SU-DHL-6 (cell line): ENCODE data around the gene IRX5.

Source experiments
- H2AFZ ChIP-seq: fragments of 200-600 bp; sonication (generic); 2 replicates; pipeline ENCODE4 v1.6.1; 2014; ENCODE audit warnings: low read depth, mild to moderate bottlenecking, moderate library complexity, mixed read lengths, antibody characterized with exemption, low read length; ENCODE audit not compliant: severe bottlenecking
- H3F3A ChIP-seq: fragments of 200-600 bp; shearing (Covaris generic); 2 replicates; pipeline ENCODE4 v1.6.0; 2016; ENCODE audit warnings: antibody characterized with exemption, mild to moderate bottlenecking; ENCODE audit not compliant: insufficient read depth
- H3K27ac ChIP-seq: fragments of 200-600 bp; sonication (generic); 2 replicates; pipeline ENCODE4 v1.5.1; 2016; ENCODE audit warnings: low read depth, mild to moderate bottlenecking, low read length, moderate library complexity, mixed read lengths
- H3K27me3 ChIP-seq: fragments of 200-600 bp; sonication (generic), shearing (Covaris generic); 2 replicates; pipeline ENCODE4 v1.6.0; 2014; ENCODE audit warnings: mild to moderate bottlenecking, low read length
- H3K36me3 ChIP-seq: fragments of 200-600 bp; sonication (generic); 2 replicates; pipeline ENCODE4 v1.6.1; 2014; ENCODE audit warnings: mild to moderate bottlenecking, low read length, mixed read lengths
- H3K4me2 ChIP-seq: fragments of 300-600, 200-600 bp; shearing (Covaris generic), sonication (generic); 2 replicates; pipeline ENCODE4 v1.6.0; 2014; ENCODE audit warnings: low read length, low read depth, mild to moderate bottlenecking; ENCODE audit not compliant: poor library complexity, severe bottlenecking
- H3K4me3 ChIP-seq: fragments of 200-600 bp; sonication (generic); 2 replicates; pipeline ENCODE4 v1.5.1; 2014; ENCODE audit warnings: antibody characterized with exemption, low read length, mild to moderate bottlenecking, mixed read lengths; ENCODE audit not compliant: insufficient read depth, poor library complexity, severe bottlenecking
- H3K79me2 ChIP-seq: fragments of 200-600 bp; sonication (generic); 2 replicates; pipeline ENCODE4 v1.6.1; 2014; ENCODE audit warnings: mild to moderate bottlenecking, low read length, moderate library complexity; ENCODE audit not compliant: insufficient read depth
- H3K9ac ChIP-seq: fragments of 200-600 bp; sonication (generic); 2 replicates; pipeline ENCODE4 v1.7.0; 2014; ENCODE audit warnings: mild to moderate bottlenecking, low read length
- H3K9me2 ChIP-seq: fragments of 200-600 bp; sonication (generic); replicated peaks from 2 replicates; pipeline ENCODE4 v1.6.1; 2014; ENCODE audit warnings: low read length; ENCODE audit not compliant: insufficient read depth
- H3K9me3 ChIP-seq: fragments of 200-600 bp; sonication (generic); 2 replicates; pipeline ENCODE4 v1.6.1; 2014; ENCODE audit warnings: low read length, mixed read lengths; ENCODE audit not compliant: insufficient read depth
- H4K20me1 ChIP-seq: fragments of 200-600 bp; sonication (generic); 2 replicates; pipeline ENCODE4 v1.6.1; 2014; ENCODE audit warnings: low read depth, mild to moderate bottlenecking, antibody characterized with exemption, low read length, moderate library complexity, mixed read lengths
- EZH2phosphoT487 ChIP-seq: fragments of 200-600 bp; sonication (generic), shearing (Covaris generic); conservative IDR thresholded peaks from 2 replicates; pipeline ENCODE4 v1.6.1; 2018; ENCODE audit warnings: mild to moderate bottlenecking, antibody characterized with exemption, low read length, moderate library complexity, mixed read lengths
- TF ChIP-seq, protein P1 (sequence below): fragments of 200-600 bp; sonication (generic); IDR thresholded peaks from one replicate; pipeline ENCODE4 v1.5.1; 2017; ENCODE audit warnings: antibody characterized with exemption, mild to moderate bottlenecking, low read length, moderate library complexity; ENCODE audit not compliant: insufficient read depth, poor library complexity, severe bottlenecking

Gene IRX5

DNA sequence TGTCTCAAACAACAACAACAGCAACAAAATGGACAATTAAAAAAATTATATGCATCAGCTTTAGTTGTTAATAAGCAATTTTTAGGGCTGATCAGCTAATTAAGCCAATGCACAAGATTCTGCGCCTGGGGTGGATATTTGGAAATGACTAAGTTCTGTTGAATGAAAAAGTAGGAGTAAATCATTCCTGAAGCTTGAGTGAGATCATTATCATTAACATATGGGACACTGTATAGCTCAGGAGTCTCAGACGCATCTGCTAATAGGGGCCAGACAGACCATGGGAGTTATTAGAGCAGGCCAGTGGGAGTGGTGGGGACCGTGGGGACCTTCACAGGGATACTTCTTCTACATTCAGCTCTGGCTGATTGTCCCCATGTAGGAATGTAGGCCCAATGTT, 22.8 kb downstream of the IRX5 start:
- Histone ChIP-seq H3F3A (no peaks in the 10 kb centered on the region), H3K9me2 (no peaks in the 10 kb centered on the region), H3K27ac (no peak overlapping the region), H3K27me3 (no peaks in the 10 kb centered on the region), H3K4me3 (no peak overlapping the region), H2AFZ (no peak overlapping the region), H3K9ac (no peak overlapping the region), H4K20me1 (no peaks in the 10 kb centered on the region), H3K4me2 (no peak overlapping the region), H3K36me3 (no peaks in the 10 kb centered on the region), H3K9me3 (no peaks in the 10 kb centered on the region), H3K79me2 (no peaks in the 10 kb centered on the region)
- no peak for TF ChIP-seq EZH2phosphoT487
- TF ChIP-seq, protein P1, sequence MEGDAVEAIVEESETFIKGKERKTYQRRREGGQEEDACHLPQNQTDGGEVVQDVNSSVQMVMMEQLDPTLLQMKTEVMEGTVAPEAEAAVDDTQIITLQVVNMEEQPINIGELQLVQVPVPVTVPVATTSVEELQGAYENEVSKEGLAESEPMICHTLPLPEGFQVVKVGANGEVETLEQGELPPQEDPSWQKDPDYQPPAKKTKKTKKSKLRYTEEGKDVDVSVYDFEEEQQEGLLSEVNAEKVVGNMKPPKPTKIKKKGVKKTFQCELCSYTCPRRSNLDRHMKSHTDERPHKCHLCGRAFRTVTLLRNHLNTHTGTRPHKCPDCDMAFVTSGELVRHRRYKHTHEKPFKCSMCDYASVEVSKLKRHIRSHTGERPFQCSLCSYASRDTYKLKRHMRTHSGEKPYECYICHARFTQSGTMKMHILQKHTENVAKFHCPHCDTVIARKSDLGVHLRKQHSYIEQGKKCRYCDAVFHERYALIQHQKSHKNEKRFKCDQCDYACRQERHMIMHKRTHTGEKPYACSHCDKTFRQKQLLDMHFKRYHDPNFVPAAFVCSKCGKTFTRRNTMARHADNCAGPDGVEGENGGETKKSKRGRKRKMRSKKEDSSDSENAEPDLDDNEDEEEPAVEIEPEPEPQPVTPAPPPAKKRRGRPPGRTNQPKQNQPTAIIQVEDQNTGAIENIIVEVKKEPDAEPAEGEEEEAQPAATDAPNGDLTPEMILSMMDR: no peak

GRCh38 chr16:54954220-54954619, 23.6 kb downstream of the IRX5 start:
- no peaks in the 10 kb centered on the region for H3F3A ChIP-seq
- no peaks in the 10 kb centered on the region for H3K9me3 ChIP-seq
- H3K79me2 ChIP-seq: no peaks in the 10 kb centered on the region
- H3K4me2 ChIP-seq: no peak overlapping the region
- H3K9ac ChIP-seq: no peak overlapping the region
- no peak overlapping the region for H3K27ac ChIP-seq
- H4K20me1 ChIP-seq: no peaks in the 10 kb centered on the region
- H3K36me3 ChIP-seq: no peaks in the 10 kb centered on the region
- no peaks in the 10 kb centered on the region for H3K9me2 ChIP-seq
- H3K27me3 ChIP-seq: no peaks in the 10 kb centered on the region
- no peak overlapping the region for H2AFZ ChIP-seq
- no peak overlapping the region for H3K4me3 ChIP-seq
- TF ChIP-seq, protein P1: no peak
- TF ChIP-seq EZH2phosphoT487: no peak

DNA sequence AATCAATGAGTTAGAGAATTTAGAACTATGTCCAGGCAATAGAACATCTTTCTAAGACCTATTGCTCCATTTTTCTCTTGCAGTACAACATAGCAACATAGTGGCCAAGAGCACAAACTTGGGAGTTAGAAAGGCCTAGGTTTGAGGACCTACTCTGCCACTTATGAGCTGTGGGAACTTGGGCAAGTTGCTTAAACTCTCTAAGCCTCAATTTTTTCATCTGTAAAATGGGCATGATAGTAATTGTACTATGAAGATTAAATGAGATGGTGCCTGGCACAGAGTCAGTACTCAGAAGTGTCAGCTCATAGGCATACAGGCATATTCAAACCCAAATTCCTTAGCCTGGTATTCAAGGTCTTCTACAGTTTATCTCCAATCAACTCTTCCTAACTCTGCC, 25.1 kb downstream of the IRX5 start:
- no peaks in the 10 kb centered on the region for H3K9me2 ChIP-seq
- H2AFZ ChIP-seq: no peak overlapping the region
- H3K9me3 ChIP-seq: no peaks in the 10 kb centered on the region
- no peak overlapping the region for H3K4me2 ChIP-seq
- no peaks in the 10 kb centered on the region for H3K79me2 ChIP-seq
- no peaks in the 10 kb centered on the region for H3K36me3 ChIP-seq
- H3K27me3 ChIP-seq: no peaks in the 10 kb centered on the region
- no peaks in the 10 kb centered on the region for H3F3A ChIP-seq
- no peak overlapping the region for H3K27ac ChIP-seq
- H3K9ac ChIP-seq: no peak overlapping the region
- TF ChIP-seq, protein P1: no peak
- H4K20me1 ChIP-seq: no peaks in the 10 kb centered on the region
- no peak overlapping the region for H3K4me3 ChIP-seq
